HS-27A (cell line): ENCODE measurements around the gene TMUB1.

ENCODE experiments used
- DNase-seq: peaks from one replicate; pipeline ENCODE4 v3.0.0-alpha.2; 2012; ENCODE audit warnings: low read depth, missing footprints

The TMUB1 gene

GRCh38 chr7:151068069-151068773 is 15.1 kb downstream of the TMUB1 start:
- no peak for DNase-seq

- no peak for DNase-seq
Measured at GRCh38 chr7:151066273-151066974, 16.9 kb downstream of the TMUB1 start.

- no peak for DNase-seq
Measured at GRCh38 chr7:151065516-151065915, 17.8 kb downstream of the TMUB1 start.

- DNase-seq: no peak
Measured at GRCh38 chr7:151064993-151065392, 18.3 kb downstream of the TMUB1 start.

- no peak for DNase-seq
Measured at GRCh38 chr7:151064454-151064853, 18.8 kb downstream of the TMUB1 start.

- DNase-seq: no peak
Measured at GRCh38 chr7:151063212-151063561, 20.1 kb downstream of the TMUB1 start.

- no peak for DNase-seq
Measured at GRCh38 chr7:151062399-151063211, 20.7 kb downstream of the TMUB1 start.

GRCh38 chr7:151062111-151062398 is 21.2 kb downstream of the TMUB1 start:
- DNase-seq: no peak

GRCh38 chr7:151061213-151062110 is 21.8 kb downstream of the TMUB1 start:
- no peak for DNase-seq

- DNase-seq: no peak
Measured at GRCh38 chr7:151060416-151061212, 22.7 kb downstream of the TMUB1 start.

- no peak for DNase-seq
Measured at GRCh38 chr7:151060113-151060415, 23.2 kb downstream of the TMUB1 start.

- DNase-seq: no peak
Measured at GRCh38 chr7:151059367-151060112, 23.8 kb downstream of the TMUB1 start, which contains the start of gene SLC4A2. Gene SLC4A2 (plus strand): TSS chr7:151059589. CDS start chr7:151061988, 2,399 bp downstream.

- DNase-seq: no peak
Measured at GRCh38 chr7:151058781-151059366, 24.4 kb downstream of the TMUB1 start.

GRCh38 chr7:151057989-151058780 is 25.1 kb downstream of the TMUB1 start:
- peak; percentile 86 for DNase-seq

- no peak for DNase-seq
Measured at GRCh38 chr7:151057506-151057988, 25.7 kb downstream of the TMUB1 start, which contains the start of gene CDK5. Gene CDK5 (minus strand): TSS chr7:151057897. CDS start chr7:151057848, 49 bp downstream.

- no peak for DNase-seq
Measured at GRCh38 chr7:151056666-151057505, 26.4 kb downstream of the TMUB1 start.

- no peak for DNase-seq
Measured at GRCh38 chr7:151056283-151056665, 27.0 kb downstream of the TMUB1 start.

- no peak for DNase-seq
Measured at GRCh38 chr7:151053751-151054150, 29.5 kb downstream of the TMUB1 start.
